ENCODE data around the gene ARL4D. TPM values are rescaled to one million over a fixed set of nuclear protein-coding genes. Genes with fewer than 3 reads are reported as not detected.
A peak's percentile ranks its signal among the peaks of the same experiment; 100 is the strongest.

The ARL4D gene
- total RNA-seq, 1 donor from 2014 or later = 19.7 TPM

DNA sequence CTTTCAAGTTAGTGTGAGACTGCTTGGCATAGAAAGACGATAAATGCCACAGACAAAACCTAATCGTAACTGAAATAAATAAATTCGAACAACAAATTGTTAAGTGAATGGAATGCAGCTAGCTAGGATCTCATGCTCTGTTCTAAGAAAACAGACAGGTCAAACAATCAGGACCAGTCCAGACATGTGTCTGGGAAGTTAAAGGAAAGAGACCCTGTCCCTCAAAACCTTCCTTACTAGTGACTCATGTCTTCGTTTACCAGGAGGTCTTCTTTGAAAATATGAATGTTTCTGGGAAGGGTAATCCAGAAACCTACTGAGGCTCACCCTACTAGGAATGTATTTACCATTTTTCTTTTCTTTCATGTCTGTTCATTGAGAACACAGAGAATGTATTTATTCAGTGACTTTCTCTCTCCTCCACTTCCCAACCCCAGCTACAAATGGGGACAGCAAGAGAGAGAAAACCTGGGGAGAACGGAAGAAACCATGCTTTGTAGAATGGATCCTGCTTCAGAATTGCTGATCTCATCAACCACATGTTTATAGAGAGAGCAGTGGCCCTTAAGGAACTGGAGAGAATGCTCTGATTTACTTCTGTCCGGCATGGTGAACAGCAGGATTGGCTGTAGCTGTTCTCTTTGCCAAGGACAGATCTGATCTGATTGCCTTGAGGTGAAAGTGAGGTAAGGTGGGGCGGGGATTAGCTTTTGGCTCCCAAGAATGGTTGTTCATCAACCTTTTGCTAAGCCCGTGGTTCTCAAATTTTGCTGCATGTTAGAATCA lies 45.6 kb downstream of the ARL4D start:
- H3K4me2 ChIP-seq (ENCODE audit: low read length) = peak overlapping the region; percentile 65
- no peaks in the 10 kb centered on the region for H4K20me1 ChIP-seq (ENCODE audit: insufficient read depth, low read length)
- H3K4me1 ChIP-seq (ENCODE audit: insufficient read depth, low read length) = peaks cover 14% of the 10 kb centered on the region
- Mint-ChIP-seq H3K27me3 (ENCODE audit: low read depth, unreplicated experiment) (no peaks in the 10 kb centered on the region), H3K9me3 (ENCODE audit: unreplicated experiment) (no peaks in the 10 kb centered on the region), H3K4me3 (ENCODE audit: unreplicated experiment) (peak overlapping the region; percentile 8), H3K36me3 (ENCODE audit: low read depth, unreplicated experiment) (no peaks in the 10 kb centered on the region), H3K27ac (ENCODE audit: unreplicated experiment) (peak overlapping the region; percentile 93), H3K4me1 (ENCODE audit: low read depth, unreplicated experiment) (peaks cover 24% of the 10 kb centered on the region)
- H2AFZ ChIP-seq (ENCODE audit: low read depth, low read length) = peak overlapping the region; percentile 70
- no peak overlapping the region for H3K4me3 ChIP-seq (ENCODE audit: insufficient read depth, low read depth, low read length)
- DNase-seq (ENCODE audit: low read depth) (peak; percentile 89), FAIRE-seq (no peak)
- H3K9me3 ChIP-seq (ENCODE audit: insufficient read depth, low read depth, low read length) = no peaks in the 10 kb centered on the region
- peak overlapping the region; percentile 41 for H3K27ac ChIP-seq (ENCODE audit: low read depth, low read length)
- peak overlapping the region; percentile 17 for H3K9ac ChIP-seq (ENCODE audit: low read length)
- no peaks in the 10 kb centered on the region for H3K27me3 ChIP-seq (ENCODE audit: insufficient read depth, low read length)
- no peaks in the 10 kb centered on the region for H3K79me2 ChIP-seq (ENCODE audit: insufficient read depth, low read length)
- H3K36me3 ChIP-seq (ENCODE audit: insufficient read depth, low read length) = no peaks in the 10 kb centered on the region
- TF ChIP-seq EZH2 (IDR thresholded peaks at IDR 0.05; ENCODE audit: insufficient read depth, low read length) = no peak
- no peak for TF ChIP-seq CTCF (IDR thresholded peaks at IDR 0.05; ENCODE audit: insufficient read depth, low read depth, low read length)

GRCh38 chr17:43445009-43445589 lies 46.3 kb downstream of the ARL4D start:
- no peak overlapping the region for H3K27ac ChIP-seq (ENCODE audit: low read depth, low read length)
- peaks cover 14% of the 10 kb centered on the region for H3K4me1 ChIP-seq (ENCODE audit: insufficient read depth, low read length)
- H3K4me3 ChIP-seq (ENCODE audit: insufficient read depth, low read depth, low read length) = no peak overlapping the region
- Mint-ChIP-seq H3K27me3 (ENCODE audit: low read depth, unreplicated experiment) (no peaks in the 10 kb centered on the region), H3K27ac (ENCODE audit: unreplicated experiment) (peak overlapping the region; percentile 93), H3K9me3 (ENCODE audit: unreplicated experiment) (no peaks in the 10 kb centered on the region), H3K36me3 (ENCODE audit: low read depth, unreplicated experiment) (no peaks in the 10 kb centered on the region), H3K4me3 (ENCODE audit: unreplicated experiment) (no peak overlapping the region), H3K4me1 (ENCODE audit: low read depth, unreplicated experiment) (peaks cover 24% of the 10 kb centered on the region)
- H2AFZ ChIP-seq (ENCODE audit: low read depth, low read length) = peak overlapping the region; percentile 70
- DNase-seq (ENCODE audit: low read depth) (no peak), FAIRE-seq (no peak)
- no peaks in the 10 kb centered on the region for H3K9me3 ChIP-seq (ENCODE audit: insufficient read depth, low read depth, low read length)
- H3K9ac ChIP-seq (ENCODE audit: low read length) = peak overlapping the region; percentile 17
- H3K79me2 ChIP-seq (ENCODE audit: insufficient read depth, low read length) = no peaks in the 10 kb centered on the region
- no peaks in the 10 kb centered on the region for H3K36me3 ChIP-seq (ENCODE audit: insufficient read depth, low read length)
- H4K20me1 ChIP-seq (ENCODE audit: insufficient read depth, low read length) = no peaks in the 10 kb centered on the region
- peak overlapping the region; percentile 65 for H3K4me2 ChIP-seq (ENCODE audit: low read length)
- no peaks in the 10 kb centered on the region for H3K27me3 ChIP-seq (ENCODE audit: insufficient read depth, low read length)
- no peak for TF ChIP-seq EZH2 (IDR thresholded peaks at IDR 0.05; ENCODE audit: insufficient read depth, low read length)
- no peak for TF ChIP-seq CTCF (IDR thresholded peaks at IDR 0.05; ENCODE audit: insufficient read depth, low read depth, low read length)

DNA sequence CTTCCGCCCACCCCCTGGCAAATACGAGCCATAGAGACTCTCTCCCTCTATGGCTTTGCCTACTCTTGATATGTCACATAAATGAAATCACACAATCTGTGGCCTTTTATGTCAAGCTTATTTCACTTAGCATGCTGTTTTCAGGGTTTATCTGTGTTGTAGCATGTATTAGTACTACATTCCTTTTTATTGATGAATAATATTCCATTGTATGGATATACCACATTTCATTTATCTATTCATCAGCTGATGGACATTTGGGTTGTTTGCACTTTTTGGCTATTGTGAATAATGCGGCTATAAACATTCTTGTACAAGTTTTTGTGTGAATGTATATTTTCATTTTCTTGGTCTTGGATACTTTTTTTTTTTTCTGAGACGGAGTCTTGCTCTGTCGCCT lies 48.0 kb downstream of the ARL4D start:
- no peak for TF ChIP-seq CTCF (IDR thresholded peaks at IDR 0.05; ENCODE audit: insufficient read depth, low read depth, low read length)
- no peak for TF ChIP-seq EZH2 (IDR thresholded peaks at IDR 0.05; ENCODE audit: insufficient read depth, low read length)
- no peaks in the 10 kb centered on the region for H3K27me3 Mint-ChIP-seq (ENCODE audit: low read depth, unreplicated experiment)

More for the DNA sequence above, 48.0 kb downstream of the ARL4D start:
- no peak overlapping the region for H3K4me2 ChIP-seq (ENCODE audit: low read length)
- H2AFZ ChIP-seq (ENCODE audit: low read depth, low read length) = no peak overlapping the region
- no peaks in the 10 kb centered on the region for H3K36me3 ChIP-seq (ENCODE audit: insufficient read depth, low read length)
- H3K9ac ChIP-seq (ENCODE audit: low read length) = no peak overlapping the region
- no peak overlapping the region for H3K4me3 Mint-ChIP-seq (ENCODE audit: unreplicated experiment)
- H3K27me3 ChIP-seq (ENCODE audit: insufficient read depth, low read length) = no peaks in the 10 kb centered on the region
- no peaks in the 10 kb centered on the region for H3K36me3 Mint-ChIP-seq (ENCODE audit: low read depth, unreplicated experiment)
- H3K27ac Mint-ChIP-seq (ENCODE audit: unreplicated experiment) = no peak overlapping the region
- no peaks in the 10 kb centered on the region for H4K20me1 ChIP-seq (ENCODE audit: insufficient read depth, low read length)
- peaks cover 14% of the 10 kb centered on the region for H3K4me1 ChIP-seq (ENCODE audit: insufficient read depth, low read length)
- no peak overlapping the region for H3K4me3 ChIP-seq (ENCODE audit: insufficient read depth, low read depth, low read length)
- H3K9me3 Mint-ChIP-seq (ENCODE audit: unreplicated experiment) = peaks cover 3% of the 10 kb centered on the region
- no peak for DNase-seq (ENCODE audit: low read depth)
- H3K79me2 ChIP-seq (ENCODE audit: insufficient read depth, low read length) = no peaks in the 10 kb centered on the region
- H3K9me3 ChIP-seq (ENCODE audit: insufficient read depth, low read depth, low read length) = no peaks in the 10 kb centered on the region
- peaks cover 24% of the 10 kb centered on the region for H3K4me1 Mint-ChIP-seq (ENCODE audit: low read depth, unreplicated experiment)
- no peak for FAIRE-seq
- H3K27ac ChIP-seq (ENCODE audit: low read depth, low read length) = no peak overlapping the region
